Hypothalamus (tissue), 51 donors: ENCODE results near the gene PRSS33.

Experiments used
- DNase-seq, 51 donors: peaks; one replicate each; lab custom pipeline; 2025; lab: John Stamatoyannopoulos, UW

The PRSS33 gene, protein sequence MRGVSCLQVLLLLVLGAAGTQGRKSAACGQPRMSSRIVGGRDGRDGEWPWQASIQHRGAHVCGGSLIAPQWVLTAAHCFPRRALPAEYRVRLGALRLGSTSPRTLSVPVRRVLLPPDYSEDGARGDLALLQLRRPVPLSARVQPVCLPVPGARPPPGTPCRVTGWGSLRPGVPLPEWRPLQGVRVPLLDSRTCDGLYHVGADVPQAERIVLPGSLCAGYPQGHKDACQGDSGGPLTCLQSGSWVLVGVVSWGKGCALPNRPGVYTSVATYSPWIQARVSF

DNA sequence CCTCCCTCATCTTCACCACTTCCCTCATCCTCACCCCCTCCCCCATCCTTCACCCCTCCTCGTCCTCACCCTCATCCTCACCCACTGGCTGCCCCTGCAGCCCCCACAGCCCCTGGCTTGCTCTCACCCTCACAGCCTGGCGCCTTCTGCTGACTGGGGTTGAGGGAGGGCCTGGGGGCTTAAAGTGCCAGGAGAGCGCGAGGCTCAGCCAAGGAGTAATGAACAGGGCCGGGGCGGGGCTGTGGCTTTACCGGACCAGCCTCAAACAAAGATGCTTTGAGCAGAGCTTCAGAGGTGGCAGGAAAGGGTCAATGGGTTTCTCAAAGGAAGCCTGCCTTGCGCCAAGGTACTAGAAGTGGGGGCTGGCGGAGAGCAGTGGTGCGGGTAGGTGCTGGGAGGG lies at the start of gene PRSS33:
Gene PRSS33, minus strand, starts transcription at position 155 of the 400 bp plus-strand sequence. CDS start 1,013 bp downstream, outside the sequence.
- no peak for DNase-seq

DNA sequence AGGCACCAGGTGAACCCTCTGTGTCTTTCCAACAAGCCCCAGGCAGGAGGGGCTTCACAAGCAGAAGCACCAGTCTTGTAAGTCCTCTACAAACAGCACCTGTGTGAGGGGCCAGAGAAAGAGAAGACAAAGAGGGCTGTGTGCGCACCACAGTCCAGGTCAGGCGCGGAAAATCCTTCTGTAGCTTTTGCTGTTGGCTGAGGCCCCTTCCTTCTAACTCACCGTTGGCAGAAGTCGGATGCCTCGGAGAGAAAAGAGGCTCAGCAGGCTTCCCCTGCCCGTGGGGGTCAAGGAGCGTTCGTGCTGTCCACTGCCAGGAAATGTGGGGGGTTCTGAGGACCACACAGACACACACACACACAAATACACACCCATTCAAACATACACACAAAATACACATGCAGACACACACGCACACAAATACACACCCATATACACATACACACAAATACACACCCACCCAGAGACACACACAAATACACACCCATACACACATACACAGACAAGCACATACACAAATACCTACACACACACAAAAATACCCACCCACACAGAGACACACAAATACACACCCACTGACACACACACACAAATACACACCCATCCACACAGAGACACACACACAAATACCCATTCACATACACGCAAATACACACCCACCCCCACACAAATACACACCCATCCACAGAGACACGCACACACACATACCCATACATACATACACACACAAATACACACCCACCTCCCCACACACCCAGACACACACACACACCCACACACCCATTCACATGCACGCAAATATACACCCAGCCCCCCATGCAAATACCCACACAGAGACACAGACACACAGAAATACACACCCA lies 49.5 kb upstream of the PRSS33 start:
- DNase-seq, result no peak

DNA sequence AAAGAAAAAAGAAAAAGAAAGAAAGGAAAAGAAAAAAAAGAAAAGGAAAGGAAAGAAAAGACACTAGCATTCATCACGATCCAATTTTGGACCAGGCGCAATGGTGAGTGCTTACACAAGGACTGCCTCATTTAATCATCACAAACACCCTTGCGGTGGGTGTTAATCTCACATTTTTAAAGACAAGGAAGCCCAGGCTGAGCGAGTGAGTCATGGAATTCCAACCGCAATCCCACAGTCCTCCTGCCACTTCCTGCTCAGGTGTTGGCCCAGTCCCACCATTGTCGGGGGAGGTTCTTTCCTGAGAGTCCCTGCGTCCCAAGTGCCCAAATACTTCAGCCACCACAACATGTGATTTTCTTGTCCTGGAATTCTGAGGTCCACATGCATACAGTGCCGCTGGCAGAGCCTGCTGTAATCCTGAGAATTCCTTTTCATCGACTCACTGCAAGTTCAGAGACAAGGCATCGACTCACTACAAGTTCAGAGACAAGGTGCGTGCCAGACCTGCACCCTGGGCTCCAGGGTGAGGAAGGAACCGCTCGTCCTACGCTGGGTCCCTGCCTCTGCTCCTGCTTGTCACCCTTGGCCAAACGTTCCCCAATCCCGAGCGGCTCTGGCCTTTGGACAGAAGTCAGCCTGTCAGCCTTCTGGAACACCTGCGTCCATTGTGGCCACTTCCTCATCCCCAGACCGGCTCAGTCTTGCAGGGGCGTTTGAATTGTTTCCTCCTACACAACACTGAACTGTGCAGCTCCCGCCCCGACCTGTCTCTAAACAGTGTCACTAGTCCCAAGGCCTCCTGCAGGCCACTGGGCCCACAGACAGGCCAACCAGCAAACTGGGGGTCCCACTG lies 48.5 kb upstream of the PRSS33 start:
- DNase-seq, result peak in 1 of 51 donors; percentile 20

DNA sequence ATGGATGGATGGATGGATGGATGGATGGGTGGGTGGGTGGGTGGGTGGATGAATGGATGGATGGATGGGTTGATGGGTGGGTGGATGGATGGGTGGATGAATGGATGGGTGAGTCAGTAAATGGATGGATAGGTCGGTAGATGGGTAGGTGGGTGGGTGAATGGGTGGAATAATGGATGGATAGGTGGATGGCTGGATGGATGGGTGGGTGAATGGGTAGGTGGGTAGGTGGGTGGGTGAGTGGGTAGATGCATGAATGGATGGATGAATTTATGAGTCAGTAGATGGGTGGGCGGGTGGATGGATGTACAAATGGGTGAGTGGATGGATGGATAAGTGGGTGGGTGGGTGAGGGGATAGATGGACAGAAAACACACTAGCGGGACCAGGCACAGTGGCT lies 47.6 kb upstream of the PRSS33 start:
- no peak for DNase-seq

DNA sequence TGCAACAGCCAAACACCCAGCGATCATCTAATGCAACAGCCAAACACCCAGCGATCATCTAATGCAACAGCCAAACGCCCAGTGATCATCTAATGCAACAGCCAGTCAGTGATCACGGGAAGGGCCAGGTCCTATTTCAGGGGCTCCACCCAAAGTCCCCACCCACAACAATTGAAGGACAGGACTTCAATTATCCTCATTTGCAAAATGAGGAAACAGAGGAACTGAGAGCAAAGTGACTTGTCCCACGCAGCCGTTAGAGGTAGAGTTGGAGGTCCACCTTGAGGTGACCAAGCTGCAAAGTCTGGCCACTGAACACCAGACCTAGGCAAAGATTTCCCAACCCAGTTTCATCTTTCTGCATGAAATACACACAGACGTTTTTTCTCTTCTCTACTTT lies 46.4 kb upstream of the PRSS33 start:
- DNase-seq, result no peak

DNA sequence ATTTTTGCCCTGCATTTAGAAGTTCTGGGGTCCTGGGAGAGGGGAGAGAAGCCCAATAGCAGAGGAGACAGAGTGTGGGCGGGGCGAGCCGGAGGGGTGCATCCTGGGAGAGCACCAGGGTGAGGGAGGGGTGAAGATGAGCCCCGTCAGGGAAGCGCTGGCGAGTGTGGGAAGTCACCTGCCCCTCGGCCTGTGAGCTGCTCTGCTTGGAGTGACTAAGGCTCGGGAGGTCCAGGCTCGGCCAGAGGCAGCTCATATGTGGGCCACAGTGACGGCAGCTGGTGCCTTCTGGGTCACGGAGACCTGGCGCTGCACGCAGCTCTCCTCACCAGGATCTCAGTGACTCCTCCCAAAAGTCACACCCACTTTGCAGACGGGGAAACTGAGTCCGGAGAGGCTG lies 43.8 kb upstream of the PRSS33 start:
- DNase-seq, result no peak

DNA sequence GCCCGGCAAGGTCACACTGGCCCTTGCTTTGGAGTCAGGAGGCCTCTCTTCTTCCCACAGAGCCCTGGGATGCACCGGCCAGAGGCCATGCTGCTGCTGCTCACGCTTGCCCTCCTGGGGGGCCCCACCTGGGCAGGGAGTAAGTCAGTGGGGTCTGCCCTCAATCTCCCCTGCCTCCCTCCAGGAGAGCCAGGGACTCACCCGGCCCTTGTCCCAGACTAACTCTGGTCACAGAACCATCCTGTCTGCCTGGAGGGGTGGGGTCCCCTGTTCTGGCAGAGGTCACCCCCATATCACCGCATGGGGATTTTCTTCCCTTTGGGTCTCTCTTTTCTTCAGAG lies 43.0 kb upstream of the PRSS33 start:
- no peak for DNase-seq

DNA sequence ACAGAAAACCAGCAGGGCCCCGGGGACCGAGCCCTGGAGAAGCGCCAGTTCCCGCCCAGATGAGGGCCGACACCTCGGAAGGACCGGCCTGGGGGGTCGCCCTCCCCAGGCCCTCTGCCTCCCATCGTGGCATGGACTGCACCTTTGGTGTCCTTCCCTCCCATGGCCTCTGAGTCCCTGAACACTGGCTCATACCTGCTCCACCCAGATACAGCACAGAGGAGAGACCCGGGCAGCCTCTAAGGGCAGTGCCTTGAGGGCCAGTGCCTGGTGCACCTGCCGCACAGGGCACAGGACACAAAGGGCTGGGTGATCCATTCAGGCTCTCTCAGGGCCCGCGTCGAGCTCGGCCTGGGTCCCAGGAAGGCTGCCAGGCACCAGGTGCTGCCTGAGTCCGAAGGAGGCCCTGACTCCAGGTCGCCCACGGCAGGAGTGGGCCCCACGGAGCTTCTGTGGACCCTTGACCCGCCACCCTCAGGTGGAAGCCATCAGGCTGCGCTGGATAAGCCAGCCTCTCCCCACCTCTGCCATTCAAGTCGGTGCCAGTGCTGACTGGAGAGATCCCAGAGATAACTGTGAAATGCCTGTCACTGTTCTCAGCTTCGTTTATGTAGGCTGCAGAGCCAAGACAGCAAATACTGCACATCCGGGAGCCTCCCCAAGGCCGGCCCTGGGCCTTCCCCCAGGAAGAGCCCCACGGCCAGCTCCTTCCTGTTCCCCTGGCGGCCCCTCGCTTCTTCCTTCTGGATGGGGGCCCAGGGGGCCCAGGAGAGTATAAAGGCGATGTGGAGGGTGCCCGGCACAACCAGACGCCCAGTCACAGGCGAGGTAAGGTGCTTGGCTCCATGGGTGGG lies 42.4 kb upstream of the PRSS33 start, which contains the start of gene ZG16B:
Gene ZG16B, plus strand, starts transcription at position 803 of the 854 bp plus-strand sequence. CDS start 139 bp downstream, outside the sequence.
- no peak for DNase-seq

DNA sequence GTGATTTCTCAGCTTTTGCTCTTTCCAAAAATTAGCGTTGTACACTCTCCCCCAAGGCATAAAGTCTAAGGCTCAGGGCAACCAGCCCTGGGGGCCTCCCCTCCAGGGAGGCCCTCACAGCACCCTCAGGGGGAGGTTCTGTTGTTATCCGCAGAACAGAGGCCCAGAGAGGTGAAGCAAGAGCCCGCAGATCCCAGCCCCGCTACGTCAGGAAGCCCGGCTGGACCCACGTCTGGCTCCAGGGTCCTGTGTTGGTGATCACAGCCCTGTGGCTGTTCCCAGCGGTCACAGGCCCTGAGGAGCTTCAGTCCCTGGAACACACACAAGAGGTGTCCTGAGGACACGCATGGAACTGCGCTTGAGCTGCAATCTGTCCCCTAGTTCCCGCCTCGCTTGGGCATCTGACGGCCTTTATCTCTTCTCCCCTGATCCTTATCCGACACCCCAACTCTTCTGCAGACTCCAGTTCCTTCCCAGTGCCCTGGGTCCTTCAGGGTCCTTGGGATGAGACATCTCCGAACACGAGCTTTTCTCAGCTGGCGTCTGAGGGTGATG lies 41.6 kb upstream of the PRSS33 start:
- no peak for DNase-seq

DNA sequence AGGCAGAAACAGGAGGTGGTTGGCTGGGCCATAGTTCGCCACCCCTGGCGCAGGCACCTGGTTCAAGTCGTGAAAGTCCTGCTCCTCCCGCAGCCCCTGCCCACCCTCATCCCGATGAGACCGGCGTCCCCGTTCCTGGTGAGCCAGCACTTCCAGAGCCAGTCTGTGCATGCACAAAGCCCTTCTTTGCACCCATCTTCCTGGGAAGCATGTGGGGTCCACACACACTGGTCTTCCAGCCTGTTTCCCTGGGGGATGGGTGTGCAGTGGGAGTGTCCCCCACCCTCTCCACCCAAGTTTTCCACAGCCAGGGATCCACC lies 41.1 kb upstream of the PRSS33 start:
- no peak for DNase-seq

DNA sequence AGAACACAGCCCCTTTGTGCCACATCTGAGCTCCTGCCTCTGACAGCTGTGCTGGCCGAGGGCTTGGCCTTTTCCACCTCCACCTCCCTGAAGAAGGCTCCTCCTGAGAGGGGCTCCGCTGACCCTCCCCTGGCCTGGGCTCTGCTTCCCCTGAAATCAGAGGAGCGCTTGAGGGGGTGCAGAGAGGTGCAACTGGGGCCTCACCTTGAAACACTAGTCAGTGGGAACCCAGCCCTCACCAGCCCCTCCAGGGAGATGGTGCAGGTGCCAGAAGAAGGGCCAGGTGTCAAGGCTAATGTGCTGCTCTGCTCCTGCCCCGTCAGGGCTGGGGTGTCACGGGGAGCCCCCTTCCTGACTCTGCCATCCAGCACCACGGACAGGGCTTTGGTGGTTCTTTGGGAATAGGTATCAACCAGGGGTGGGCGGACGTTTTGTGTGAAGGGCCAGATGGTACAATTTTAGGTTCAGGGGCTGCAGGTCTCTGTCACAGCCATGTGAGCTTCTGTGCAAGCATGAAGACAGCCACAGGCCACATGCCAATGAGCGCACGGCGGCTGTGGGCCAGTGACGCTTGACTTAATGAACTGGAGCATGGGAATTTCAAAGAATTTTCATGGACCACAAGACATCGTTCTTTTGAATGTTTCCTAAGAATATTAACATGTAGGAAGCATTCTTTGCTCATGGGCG lies 40.6 kb upstream of the PRSS33 start:
- DNase-seq, result no peak

DNA sequence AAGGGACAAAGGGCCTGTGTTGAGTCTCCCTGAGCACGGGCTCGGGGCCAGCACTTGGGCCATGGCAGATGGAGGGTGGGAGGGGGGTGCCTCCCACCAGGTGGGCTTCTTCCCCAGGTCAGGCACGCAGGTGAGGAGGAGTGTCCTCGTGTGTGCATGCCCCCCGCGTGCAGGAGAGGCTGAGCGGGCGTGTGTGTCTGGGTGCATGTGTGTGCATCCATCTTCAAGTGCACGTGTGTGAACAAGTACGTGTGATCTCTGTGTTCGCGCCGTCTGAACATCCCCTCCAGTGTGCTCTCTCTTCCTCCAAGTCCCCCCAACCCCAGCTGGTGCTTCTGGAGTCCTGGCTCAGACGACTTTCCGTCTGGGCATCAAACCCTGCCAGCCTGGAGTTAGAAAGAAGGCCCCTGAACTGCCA lies 40.0 kb upstream of the PRSS33 start:
- peak in 2 of 51 donors; percentile 2 to 15 for DNase-seq

DNA sequence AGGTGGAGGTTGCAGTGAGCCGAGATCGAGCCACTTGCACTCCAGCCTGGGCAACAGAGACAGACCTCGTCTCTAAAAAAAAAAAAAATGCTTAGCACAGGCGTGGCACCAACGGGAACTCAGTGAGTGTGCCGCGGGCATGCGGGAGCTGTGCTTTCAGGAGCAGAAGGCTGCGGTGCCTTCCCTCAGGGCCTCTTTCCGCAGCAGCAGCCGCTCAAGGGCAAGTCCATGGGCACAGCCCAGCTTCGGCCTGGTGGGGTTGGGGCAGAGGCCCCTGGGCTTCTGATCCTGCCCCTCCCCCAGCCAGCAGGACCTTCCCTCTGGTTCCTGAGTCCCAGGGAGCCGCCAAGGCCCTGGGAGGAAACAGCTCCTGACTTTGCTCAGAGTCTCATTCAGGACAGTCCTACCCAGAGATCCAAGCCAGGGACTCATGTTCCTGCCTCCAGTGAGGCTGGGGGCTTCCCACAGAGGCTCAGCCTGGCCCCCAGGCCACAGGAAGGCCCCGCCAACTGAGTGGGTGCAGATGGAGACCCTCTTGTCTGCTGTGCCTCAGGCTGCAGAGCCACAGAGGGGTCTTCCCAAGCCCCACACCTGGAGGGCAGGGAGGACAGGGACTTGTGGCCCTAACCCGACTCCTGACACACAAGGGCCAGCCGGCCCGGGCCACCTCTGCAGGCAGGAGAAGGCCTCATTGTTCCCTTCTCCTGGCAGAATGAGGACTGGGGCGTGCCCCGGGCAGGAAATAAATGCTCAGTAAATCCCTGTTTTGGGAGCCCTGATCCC lies 39.4 kb upstream of the PRSS33 start:
- DNase-seq, result no peak

DNA sequence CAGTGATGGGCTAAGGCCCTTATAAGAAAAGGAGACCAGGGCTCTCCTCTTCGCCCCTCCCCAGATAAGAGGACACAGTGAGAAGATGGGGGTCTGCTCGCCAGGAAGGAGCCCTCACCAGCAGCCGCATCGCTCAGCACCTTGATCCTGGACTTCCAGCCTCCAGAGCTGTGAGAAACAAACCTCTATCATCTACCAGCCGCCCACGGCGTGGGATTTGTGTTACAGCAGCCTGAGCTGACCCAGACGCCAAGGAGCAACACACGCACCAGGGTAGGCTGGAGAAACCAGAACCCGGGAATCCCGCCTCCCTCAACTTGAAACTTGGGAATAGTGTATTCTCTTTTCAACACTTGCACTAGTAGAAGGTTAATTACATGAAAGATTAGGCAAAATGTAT lies 38.5 kb upstream of the PRSS33 start:
- no peak for DNase-seq

DNA sequence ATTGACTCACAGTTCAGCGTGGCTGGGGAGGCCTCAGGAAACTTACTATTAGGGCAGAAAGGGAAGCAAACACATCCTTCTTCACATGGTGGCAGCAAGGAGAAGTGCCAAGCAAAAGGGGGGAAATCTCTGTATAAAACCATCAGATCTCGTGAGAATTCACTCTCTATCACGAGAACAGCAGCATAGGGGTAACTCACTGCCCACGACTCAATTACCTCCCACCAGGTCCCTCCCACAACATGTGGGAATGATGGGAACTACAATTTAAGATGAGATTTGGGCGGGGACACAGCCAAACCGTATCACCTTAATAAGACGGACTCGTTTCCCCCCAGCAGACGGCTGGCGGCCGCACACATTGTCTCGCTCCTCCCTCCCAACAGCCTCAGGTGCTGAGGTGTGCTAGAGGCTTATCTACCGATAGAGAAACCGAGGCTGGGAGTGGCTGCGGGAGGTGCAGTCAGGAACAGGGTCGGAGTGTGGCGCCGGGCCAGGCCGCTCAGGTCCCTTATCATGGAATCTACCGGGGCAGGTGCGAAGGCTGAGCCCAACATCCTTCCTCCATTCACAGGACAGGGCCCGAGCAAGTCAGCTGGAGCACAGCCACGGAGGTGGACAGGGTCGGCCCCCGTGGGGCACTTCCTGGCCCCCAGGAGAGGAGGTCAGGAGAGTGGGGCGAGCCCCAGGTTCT lies 37.8 kb upstream of the PRSS33 start:
- no peak for DNase-seq

DNA sequence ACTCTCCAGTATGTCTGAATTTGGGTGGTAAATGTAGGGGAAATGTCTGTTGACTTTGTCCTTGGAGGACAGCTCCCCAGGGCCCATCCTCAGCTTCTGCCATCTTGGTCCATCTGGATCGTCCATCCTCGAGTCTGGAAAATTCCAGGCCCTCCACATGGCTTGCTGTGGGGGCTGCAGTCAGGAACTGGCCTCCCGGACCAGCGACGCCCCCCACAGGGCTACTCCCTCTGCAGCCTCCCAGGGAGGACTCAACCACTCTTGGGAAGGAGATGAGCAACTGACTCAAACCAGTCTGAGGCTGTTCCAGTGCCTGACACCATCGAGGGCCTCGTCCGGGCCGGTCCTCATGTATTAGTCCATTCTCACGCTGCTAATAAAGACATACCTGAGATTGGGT lies 37.3 kb upstream of the PRSS33 start:
- no peak for DNase-seq

DNA sequence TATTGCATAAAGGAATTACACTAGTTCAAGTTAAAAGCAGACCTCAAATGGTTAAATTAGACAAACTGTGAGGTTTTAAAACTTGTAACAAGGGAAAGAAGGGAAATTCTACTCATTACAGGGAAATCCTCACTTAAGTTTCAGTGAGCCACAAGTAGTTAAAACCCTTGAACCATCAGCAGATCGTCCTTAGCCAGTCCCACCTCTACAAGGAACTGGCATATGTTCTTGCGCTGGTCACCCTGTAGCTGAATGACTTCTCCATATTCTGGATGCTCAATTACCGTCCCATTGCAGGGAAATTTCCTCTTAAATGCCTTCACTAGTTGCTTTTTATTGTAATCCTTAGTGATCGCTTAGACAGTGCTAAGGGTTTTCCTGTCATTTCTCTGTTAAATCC lies 35.1 kb upstream of the PRSS33 start:
- DNase-seq, result no peak

DNA sequence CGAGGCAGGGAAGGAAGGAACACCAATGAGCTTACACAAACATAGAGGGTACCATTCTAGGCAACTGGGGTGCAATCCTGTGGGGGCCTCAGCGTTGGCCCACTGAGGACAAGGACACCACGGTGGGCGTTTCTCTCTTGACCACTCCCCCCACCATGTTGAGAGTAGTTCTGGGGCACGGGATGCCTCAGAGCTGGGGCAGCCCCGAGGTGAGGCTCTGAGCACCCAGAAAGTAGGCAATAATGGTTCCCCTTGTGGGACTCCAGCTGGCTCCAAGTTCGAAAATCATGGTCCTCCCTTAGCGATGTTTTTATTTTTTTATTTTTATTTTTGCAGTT lies 34.8 kb upstream of the PRSS33 start:
- no peak for DNase-seq
